ENCODE results near the gene HOXA3. TPM values are rescaled to one million over a fixed set of nuclear protein-coding genes. Genes with fewer than 3 reads are reported as not detected.

Gene HOXA3
- total and polyA plus RNA-seq, 2 of the 13 experiments (the other 11 are each of a cell fraction or from before 2014, with no cell fraction given): 2.9 to 4.6 TPM

DNA sequence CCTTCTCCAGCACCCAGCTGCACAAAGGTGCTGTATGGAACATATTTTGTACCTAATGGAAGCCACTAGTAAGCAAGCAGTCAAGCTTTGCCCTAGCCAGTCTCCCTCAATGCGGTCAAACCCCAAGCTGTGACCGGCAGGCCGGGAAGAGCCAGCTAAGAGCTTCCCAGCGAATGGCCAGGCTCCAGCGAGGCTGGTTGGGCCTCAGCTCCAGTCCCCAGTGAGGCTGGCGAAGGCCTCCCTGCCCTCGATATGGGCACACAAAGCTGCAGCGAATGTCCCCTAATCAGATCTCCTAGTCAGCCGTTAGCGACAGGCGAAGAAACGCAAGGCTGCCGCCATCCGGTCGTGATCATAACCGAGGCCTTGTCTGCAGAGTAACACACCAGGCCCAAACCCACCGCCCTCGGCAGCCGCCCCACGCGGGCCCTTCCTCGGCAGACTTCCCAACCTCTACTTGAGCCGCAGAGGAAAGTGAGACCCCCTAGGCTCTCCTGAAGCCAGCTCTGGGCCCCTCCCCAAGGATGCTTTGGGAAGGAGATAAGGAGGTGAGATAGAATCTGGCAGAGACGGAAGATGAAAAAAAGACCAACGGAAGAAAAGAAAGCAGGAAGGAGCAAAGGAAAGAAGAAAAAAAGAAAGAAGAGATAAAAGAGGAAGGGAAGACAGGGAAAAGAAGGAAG lies 16.0 kb upstream of the HOXA3 start:
- no peak overlapping the region for H3K4me3 ChIP-seq (replicated peaks in 1 of 3; ENCODE audit: insufficient read depth in 1 of 3, low read depth in 2 of 3, low read length in 3 of 3)
- no TSS peak for BruUV-seq (replicated peaks)
- POLR2A ChIA-PET: no interaction called here
- TF ChIP-seq ZNF713 (CRISPR knock-in tag; IDR thresholded peaks at IDR 0.05): no peak
- TF ChIP-seq, protein P1, sequence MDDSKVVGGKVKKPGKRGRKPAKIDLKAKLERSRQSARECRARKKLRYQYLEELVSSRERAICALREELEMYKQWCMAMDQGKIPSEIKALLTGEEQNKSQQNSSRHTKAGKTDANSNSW (CRISPR knock-in tag; IDR thresholded peaks at IDR 0.05; ENCODE audit: borderline replicate concordance): no peak
- TF ChIP-seq JUN (CRISPR knock-in tag; IDR thresholded peaks at IDR 0.05): no peak
- TF ChIP-seq PLRG1 (conservative IDR thresholded peaks at IDR 0.05): no peak
- TF ChIP-seq CTCF (CRISPR knock-in tag; IDR thresholded peaks at IDR 0.05): no peak
- TF ChIP-seq ZNF431 (CRISPR knock-in tag; IDR thresholded peaks at IDR 0.05; ENCODE audit: borderline replicate concordance, low read depth): no peak
- no peak for TF ChIP-seq SRF (IDR thresholded peaks at IDR 0.05; ENCODE audit: low read depth, low read length)
- no peak for TF ChIP-seq ZNF792 (CRISPR knock-in tag; IDR thresholded peaks at IDR 0.05)
- TF ChIP-seq IKZF4 (CRISPR knock-in tag; IDR thresholded peaks at IDR 0.05; ENCODE audit: borderline replicate concordance, low read depth, not compliant biosample characterization): no peak
- no peak for TF ChIP-seq KLF9 (CRISPR knock-in tag; IDR thresholded peaks at IDR 0.05; ENCODE audit: low read depth)
- no peak for TF ChIP-seq ARHGAP35 (CRISPR knock-in tag; IDR thresholded peaks at IDR 0.05; ENCODE audit: borderline replicate concordance)
- TF ChIP-seq KDM3A (CRISPR knock-in tag; IDR thresholded peaks at IDR 0.05; ENCODE audit: low read depth): no peak
- no peak for TF ChIP-seq NR2F6 (IDR thresholded peaks at IDR 0.05)
- no peak for TF ChIP-seq NR2F6 (CRISPR knock-in tag; IDR thresholded peaks at IDR 0.05)
- no peak for TF ChIP-seq RARG (CRISPR knock-in tag; IDR thresholded peaks at IDR 0.05; ENCODE audit: low read depth)
- no peak for TF ChIP-seq SIN3A (IDR thresholded peaks at IDR 0.05; ENCODE audit: borderline replicate concordance, low read depth, low read length)

More for the DNA sequence above, 16.0 kb upstream of the HOXA3 start:
- 82% methylated on average over 20 of the region's 25 CpGs for WGBS (ENCODE audit: low lambda C conversion rate)
- no peak for FAIRE-seq
- Histone ChIP-seq H3K4me2 (ENCODE audit: low read depth, low read length) (no peak overlapping the region), H3K79me2 (ENCODE audit: insufficient read depth, low read length) (no peaks in the 10 kb centered on the region), H3K27ac (ENCODE audit: extremely low read length, insufficient read depth, low read length) (no peak overlapping the region), H3K9me3 (ENCODE audit: low read length) (no peaks in the 10 kb centered on the region), H4K20me1 (ENCODE audit: insufficient read depth, low read length) (no peaks in the 10 kb centered on the region), H3K4me1 (ENCODE audit: insufficient read depth, low read length) (peaks cover 18% of the 10 kb centered on the region), H3K36me3 (replicated peaks in 1 of 2; ENCODE audit: control insufficient read depth in 1 of 2, insufficient read depth in 2 of 2, low read length in 2 of 2) (no peaks in the 10 kb centered on the region), H2AFZ (ENCODE audit: low read length) (no peak overlapping the region), H3K9ac (ENCODE audit: insufficient read depth, low read depth, low read length) (no peak overlapping the region), H3K27me3 (ENCODE audit: control insufficient read depth in 1 of 2, insufficient read depth in 2 of 2, low read length in 2 of 2) (peaks cover 2 to 65% of the 10 kb centered on the region in 2 experiments)
- in situ Hi-C loops (cut with HindIII; ENCODE audit: extremely low pct_ligation_motif_present, low pct_unique_long_range_greater_than_20kb) (loop anchor here (25.0 kb wide), 1 partner anchor 1081 kb away; no protein-coding TSS in a partner anchor), intact Hi-C loops (cut with micrococcal nuclease; ENCODE audit: unreplicated experiment) (no loop called here)
- CTCF ChIA-PET (ENCODE audit: low intra/inter-chr PET ratio, low total read pairs): no interaction called here
- ATAC-seq: no peak
- no peak for DNase-seq (ENCODE audit: low spot score)

Measured in HepG2 (cell line).